H1 (cell line): Measurements from ENCODE around the gene C2. TPM values are rescaled to one million over a fixed set of nuclear protein-coding genes. Genes with fewer than 3 reads are reported as not detected.
A peak's percentile ranks its signal among the peaks of the same experiment; 100 is the strongest.

Source experiments
- ATF2 ChIP-seq: IDR thresholded peaks from 2 replicates; pipeline ENCODE4 v1.6.1; 2012; ENCODE audit warnings: low read length, inconsistent platforms
- CEBPB ChIP-seq: IDR thresholded peaks from 2 replicates; pipeline ENCODE4 v1.6.1; 2012; ENCODE audit warnings: low read depth, low read length
- POU5F1 ChIP-seq: IDR thresholded peaks from 2 replicates; pipeline ENCODE4 v1.6.1; 2011; ENCODE audit warnings: low read depth, mild to moderate bottlenecking, low read length, moderate library complexity
- polyA plus RNA-seq, 7 experiments: library from polyadenylated mRNA; depleted of rRNA in 3 of 7; stranded (reverse) in 5 of 7; unstranded in 2 of 7; fragments of >200 nt in 5 of 7; fragments of 200-250 nt in 2 of 7; gene quantifications; 1 replicate in 5 of 7; 2 replicates in 1 of 7; 4 replicates in 1 of 7; pipeline versions ENCODE4 v1.2.1 to v1.2.3, GENCODE V29; 2011 to 2013; ENCODE audit warnings: missing spikeins in 2 of 7, mixed read lengths in 2 of 7
- total RNA-seq: library from RNA; stranded (reverse); fragmentation: NEBNext Ultra II Directional; extraction: Animal tissue kit (Norgen Biotek cat#: 25700); gene quantifications from 2 replicates; pipeline ENCODE4 v1.2.1, GENCODE V29; 2021

Gene C2
- total and polyA plus RNA-seq, 2 of the 8 experiments (the other 6 are each of a cell fraction or from before 2014, with no cell fraction given) = 0.26 to 0.38 TPM

GRCh38 chr6:31958741-31959739 is 31.5 kb downstream of the C2 start, which contains the start of the genes NELFE and SKIC2 (continued):
- TF ChIP-seq ATF2 (peak; percentile 58; the same call in 1 of the 2 replicates), CEBPB (no peak), POU5F1 (no peak)
